ENCODE data around the gene OGFOD3.

OGFOD3 gene

GRCh38 chr17:82406131-82406671 is 12.2 kb downstream of the OGFOD3 start:
- no peak for DNase-seq (ENCODE audit: low read depth, low spot score)

DNA sequence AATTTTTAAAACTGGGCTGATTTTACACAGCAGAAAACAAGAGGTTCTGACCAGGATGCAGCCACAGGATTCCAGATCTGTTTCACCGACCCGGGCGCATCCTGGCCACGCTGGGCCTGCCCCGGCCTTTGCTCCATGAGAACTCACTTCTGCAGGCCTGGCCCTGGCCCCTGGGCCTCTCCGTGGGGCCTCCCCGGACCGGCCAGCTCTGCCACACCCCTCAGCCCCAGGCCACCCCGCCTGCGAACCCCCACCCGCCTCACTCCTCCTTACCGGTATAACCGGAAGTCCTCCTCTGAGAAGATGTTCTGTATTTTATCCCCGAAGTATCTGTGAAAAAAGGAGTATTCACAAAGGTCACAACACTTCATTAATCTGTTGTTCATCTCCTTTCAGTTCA is 13.3 kb downstream of the OGFOD3 start:
- no peak for DNase-seq (ENCODE audit: low read depth, low spot score)

DNA sequence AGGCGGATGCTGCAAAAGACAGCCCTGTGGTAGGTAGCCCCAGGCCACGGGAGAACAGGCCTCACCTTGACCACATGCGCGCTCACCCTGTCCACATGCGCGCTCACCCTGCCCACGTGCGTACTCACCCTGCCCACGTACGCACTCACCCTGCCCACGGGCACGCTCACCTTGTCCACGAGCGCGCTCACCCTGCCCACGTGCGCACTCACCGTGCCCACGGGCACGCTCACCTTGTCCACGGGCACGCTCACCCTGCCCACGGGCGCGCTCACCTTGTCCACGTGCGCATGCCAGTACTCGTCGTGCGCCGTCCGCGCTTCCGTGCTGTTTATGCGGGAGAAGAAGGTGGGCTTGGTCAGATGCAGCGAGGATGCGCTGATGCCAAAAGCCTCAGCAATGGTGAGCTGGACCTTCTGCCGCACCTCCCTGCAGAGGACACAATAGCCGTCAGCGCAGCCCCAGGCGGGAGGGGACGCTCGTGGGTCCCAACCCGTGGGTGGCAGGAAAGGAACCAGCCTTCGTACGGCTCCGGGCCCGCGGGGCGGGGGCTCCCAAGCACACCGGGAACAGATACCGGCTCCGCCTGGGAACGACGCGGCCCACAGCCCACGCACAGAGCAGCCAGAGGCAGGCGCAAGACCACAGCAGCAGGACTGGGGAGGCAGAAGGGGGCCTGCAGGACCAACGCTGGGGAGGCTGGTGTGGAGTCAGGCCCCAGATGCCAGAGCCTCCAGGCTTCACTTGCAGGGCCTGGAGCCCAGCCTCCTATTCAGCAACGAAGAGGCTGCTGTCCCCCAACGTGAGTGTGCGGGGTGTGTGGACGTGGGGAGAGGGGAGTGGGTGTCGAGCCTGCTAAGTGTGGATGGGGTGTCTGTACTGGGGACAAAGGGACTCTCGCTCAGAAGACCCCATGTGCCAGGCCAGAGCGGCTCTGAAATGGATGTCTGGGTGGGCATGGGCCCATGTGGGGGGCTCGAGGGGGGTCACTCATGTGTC is 14.4 kb downstream of the OGFOD3 start:
- no peak for DNase-seq (ENCODE audit: low read depth, low spot score)

- no peak for DNase-seq (ENCODE audit: low read depth, low spot score)
Observed at GRCh38 chr17:82402865-82403264, 15.5 kb downstream of the OGFOD3 start.

- DNase-seq (ENCODE audit: low read depth, low spot score): no peak
Observed at GRCh38 chr17:82400830-82401229, 17.6 kb downstream of the OGFOD3 start.

GRCh38 chr17:82400206-82400605 is 18.2 kb downstream of the OGFOD3 start:
- DNase-seq (ENCODE audit: low read depth, low spot score): no peak

DNA sequence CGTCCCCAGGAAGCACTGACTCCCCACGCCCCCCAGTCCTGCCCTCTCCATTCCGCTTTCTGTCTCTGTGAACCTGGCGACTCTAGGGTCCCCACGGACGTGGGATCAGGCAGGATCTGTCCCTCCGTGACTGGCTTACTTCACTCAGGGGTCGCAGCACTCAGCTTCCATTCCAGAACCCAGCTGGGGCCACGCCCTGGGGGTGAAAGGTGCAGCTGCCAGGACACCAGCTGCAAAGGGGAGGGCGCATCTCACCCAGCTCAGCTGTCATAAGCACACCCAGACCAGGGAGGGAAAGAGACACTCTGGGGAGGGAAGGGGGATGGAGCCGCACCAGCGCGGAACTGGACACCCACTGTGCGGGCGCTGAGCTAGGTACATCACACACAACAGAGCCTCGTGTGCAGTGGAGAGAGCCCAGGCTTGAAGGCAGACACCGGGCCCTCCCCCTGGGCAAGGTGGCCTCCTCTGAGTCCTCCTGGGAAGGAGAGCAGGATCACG is 18.7 kb downstream of the OGFOD3 start:
- no peak for DNase-seq (ENCODE audit: low read depth, low spot score)

GRCh38 chr17:82399041-82399441 is 19.3 kb downstream of the OGFOD3 start:
- DNase-seq (ENCODE audit: low read depth, low spot score): no peak

DNA sequence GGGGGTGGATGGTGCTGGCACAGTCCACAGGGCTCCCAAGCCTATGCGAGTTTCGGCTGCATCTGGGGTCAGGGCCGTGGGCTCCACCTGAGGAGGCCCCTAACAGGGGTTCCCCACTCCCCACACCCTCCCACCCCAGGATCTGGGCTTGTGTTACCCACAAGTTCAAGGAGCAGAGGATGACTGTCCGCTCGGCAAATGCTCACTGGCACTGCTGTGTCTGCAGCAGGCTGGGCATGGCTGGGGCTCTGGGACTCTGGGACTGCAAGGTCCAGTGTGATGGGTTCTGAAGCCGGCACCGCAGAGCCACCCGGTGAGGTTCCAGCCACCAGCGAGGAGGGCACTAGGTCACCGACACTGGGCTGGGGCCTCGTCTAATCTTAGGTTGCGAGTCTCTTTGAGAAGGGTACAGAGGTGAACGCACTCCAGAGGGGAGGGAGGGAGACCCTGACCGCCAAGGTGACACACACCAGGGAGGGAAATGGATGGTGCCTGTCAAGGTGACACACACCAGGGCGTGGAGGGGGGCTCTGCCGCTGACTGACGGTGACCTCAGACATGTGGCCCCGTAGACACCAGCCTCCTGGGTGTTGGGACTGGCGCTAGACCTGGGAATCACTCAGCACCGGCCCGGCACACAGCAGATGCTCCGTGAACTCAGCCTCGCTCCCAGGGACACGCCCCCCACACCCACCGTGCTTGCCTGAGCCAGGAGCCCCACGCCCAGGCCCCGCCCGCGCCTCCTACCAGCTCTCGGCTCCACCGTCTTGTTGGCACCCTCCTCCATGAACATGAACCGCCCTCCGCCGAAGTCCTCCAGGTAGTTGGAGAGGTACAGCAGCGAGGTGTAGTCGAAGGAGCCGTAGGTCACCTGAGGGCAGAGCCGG is 20.7 kb downstream of the OGFOD3 start:
- DNase-seq (ENCODE audit: low read depth, low spot score): no peak

DNA sequence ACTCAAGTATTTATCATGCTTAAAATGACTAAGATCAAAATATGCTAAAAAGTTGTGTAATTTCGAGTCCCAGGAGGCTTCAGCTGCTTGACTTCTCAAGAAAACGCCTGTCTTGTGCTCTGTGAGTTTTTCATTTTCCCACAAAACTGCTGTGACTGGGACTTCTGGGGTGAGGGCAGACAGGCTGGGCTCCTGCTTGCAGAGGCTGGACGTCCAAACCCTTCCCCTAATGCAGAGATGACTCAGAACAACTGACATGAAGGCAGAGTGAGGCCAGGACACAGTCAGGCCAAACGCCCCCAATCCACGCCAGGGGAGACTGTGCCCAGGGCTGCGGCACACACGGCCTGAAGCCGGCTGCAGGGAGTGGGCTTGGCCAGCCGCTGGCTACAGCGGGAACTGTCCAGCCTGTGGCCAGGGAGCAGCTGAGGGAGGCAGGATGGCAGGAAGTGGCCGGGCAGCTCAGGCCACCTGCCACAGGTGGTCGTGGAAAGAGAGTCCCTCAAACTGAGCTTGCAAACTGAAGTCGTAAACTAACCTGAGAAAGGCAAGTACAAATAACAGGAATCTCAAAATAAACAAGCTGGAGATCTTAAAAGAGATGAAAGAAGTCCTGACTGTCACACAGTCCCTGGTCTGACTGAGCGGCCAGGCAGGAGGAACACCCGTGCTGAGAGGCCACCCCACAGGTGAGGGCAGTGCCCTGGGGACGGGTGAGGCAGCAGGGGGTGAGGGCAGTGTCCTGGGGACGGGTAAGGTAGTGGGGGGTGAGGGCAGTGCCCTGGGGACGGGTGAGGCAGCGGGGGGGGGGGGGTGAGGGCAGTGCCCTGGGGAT is 21.6 kb downstream of the OGFOD3 start:
- no peak for DNase-seq (ENCODE audit: low read depth, low spot score)

GRCh38 chr17:82394278-82394677 is 24.1 kb downstream of the OGFOD3 start:
- no peak for DNase-seq (ENCODE audit: low read depth, low spot score)

DNA sequence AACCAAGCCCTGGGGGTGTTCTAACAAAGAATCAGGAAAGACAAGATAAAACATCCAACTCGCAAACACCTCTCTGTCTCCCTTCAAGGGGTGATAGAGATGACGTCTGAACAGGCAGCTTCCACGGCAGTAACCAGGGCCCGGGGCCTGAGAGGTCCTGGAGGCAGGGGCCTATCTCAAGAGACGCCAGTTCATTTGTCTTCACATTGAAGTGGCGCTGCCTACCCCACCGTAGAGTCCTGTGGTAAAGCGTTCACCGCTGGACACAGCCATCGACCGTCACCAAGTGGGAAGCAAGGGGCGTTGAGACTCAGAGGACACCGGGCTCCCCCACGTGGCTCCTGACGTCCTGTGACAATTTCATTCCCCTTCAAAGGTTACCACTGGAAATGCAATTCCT is 25.4 kb downstream of the OGFOD3 start:
- no peak for DNase-seq (ENCODE audit: low read depth, low spot score)

DNA sequence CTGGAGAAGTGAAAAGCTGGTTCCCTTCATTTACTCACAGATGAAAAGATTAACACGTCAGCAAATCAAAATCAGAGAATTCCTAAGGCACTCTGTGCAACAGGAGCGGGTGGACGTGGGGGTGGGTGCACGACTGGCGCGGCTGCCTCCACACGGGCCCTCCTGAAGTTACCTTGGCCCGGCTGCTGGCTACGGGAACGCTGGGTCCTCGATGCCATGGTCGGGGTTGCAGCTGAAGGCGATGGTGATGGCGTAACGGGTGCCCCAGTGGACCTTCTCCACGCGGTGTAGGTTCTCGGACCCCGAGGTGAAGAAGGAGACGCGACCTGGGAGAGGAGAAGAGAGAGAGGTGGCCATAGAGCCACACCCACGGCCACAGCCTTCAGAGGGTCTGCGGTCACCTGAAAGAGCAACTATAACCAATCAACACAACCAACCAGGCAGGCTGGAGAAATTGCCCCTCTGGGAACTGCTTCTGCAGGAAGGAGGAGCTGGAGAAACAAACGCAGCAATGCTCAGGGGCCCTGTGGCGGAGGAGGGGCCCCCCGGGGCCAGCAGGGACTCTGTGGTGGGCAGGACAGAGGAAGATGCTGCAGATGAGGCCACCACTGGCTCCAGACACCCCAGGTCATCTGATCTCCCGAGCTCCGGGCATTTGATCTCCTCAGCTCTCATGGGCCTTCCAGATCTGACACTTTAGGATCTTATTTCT is 26.0 kb downstream of the OGFOD3 start:
- no peak for DNase-seq (ENCODE audit: low read depth, low spot score)

DNA sequence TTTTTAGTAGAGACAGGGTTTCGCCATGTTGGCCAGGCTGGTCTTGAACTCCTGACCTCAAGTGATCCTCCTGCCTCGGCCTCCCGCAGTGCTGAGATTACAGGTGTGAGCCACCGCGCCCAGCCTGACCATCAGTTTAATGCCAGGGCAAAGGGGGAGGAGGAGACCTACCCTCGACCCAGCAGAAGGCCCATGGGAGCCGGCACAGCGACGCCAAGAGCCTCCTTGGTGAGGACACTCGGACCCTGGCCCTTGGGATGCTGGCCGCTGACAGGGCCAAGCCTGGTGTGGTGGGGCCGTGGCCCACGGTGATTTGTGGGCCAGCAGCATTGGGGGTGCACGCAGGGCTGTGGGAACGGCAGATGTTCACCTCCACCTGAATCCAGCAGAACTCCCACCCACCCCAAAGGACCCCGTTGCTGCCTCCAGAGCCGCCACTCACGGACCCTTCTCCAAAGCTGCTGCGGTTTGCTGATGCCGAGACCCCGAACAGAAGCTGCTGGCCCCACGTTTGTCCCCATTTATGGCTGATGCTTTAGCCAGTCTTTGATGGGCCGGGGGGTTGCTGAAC is 26.8 kb downstream of the OGFOD3 start:
- DNase-seq (ENCODE audit: low read depth, low spot score): no peak

- DNase-seq (ENCODE audit: low read depth, low spot score): no peak
Observed at GRCh38 chr17:82390860-82391435, 27.4 kb downstream of the OGFOD3 start.

DNA sequence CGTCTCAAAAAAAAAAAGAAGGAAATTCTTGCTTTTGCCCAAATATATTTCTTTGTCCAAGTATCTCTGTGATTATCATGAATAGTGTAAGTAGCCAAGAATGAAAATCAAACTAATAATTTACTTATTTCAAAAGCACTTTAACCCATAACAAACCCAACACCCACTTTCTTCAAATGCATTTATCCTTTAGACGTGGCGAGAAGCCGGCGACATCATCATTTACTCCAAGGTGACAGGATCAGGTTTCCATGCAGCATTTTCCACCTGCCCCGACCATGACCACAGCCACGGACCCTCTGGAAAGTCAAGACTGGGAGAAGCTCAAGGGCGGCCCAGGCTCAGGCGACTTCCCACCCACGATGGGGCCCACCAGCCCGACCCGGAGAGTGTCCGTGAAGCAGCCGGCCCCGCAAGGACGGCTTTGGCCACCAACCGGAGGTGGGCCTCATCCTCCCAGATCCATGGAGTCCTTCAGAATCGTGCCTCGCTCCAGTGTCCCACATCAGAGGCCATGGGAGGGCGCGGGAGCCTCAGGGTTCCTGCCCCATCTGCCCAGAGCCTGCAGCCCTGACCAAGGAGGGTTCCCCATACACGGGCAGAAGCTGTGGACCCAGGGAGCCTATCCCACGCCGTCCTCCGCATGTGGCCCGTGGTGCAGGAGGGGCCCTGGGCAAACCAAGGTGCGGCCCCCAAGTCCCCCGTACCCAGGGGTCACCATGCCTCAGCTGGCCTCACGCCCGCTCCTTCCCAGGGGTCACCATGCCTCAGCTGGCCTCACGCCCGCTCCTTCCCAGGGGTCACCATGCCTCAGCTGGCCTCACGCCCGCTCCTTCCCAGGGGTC is 28.1 kb downstream of the OGFOD3 start:
- no peak for DNase-seq (ENCODE audit: low read depth, low spot score)

GRCh38 chr17:82389379-82389778 is 29.0 kb downstream of the OGFOD3 start:
- no peak for DNase-seq (ENCODE audit: low read depth, low spot score)

DNA sequence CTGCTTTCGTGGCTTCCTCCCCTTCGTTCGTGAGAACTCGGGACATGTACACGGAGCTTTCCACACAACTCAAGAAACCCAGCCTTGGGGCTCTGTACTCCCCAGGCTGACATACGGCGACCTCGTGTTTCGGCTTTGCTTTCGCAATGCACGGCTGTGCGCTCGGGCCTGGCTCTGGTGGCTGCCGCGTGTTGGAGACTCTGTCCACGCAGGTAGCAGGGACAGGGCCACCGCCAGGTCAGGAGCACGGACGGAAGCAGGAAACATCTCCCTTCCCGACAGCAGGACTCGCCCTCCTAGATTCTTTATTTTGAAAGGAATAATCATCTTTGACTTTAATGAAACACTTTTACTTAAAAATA is 29.5 kb downstream of the OGFOD3 start:
- DNase-seq (ENCODE audit: low read depth, low spot score): no peak

Measured in activated naive CD8-positive, alpha-beta T cell treated with anti-CD3 and anti-CD28 coated beads, Interleukin-2, amount 50 U/mL, for 16 hours (primary cell).